K562 (cell line): Measurements from ENCODE around the gene HCST. TPM values are rescaled to one million over a fixed set of nuclear protein-coding genes. Genes with fewer than 3 reads are reported as not detected.

Experiments used
- BHLHE40 ChIP-seq: IDR thresholded peaks from 2 replicates; pipeline ENCODE4 v1.6.1; 2011; ENCODE audit warnings: low read length, improper control_type of control experiment
- CAMTA2 ChIP-seq: fragments of 250-450 bp; sonication (Bioruptor Pico); conservative IDR thresholded peaks from 2 replicates; pipeline ENCODE4 v1.5.1; 2022
- CCAR2 ChIP-seq: fragments of 200-400 bp; formaldehyde crosslinking; IDR thresholded peaks from 2 replicates; pipeline ENCODE4 v1.6.1; 2017; ENCODE audit warnings: mild to moderate bottlenecking, low read depth, low read length
- CREBBP ChIP-seq: IDR thresholded peaks from one replicate; pipeline ENCODE4 v1.6.1; 2012; ENCODE audit warnings: low read depth, mild to moderate bottlenecking, control low read depth, inconsistent platforms, low read length
- DDX20 ChIP-seq: fragments of 450-650 bp; IDR thresholded peaks from 2 replicates; pipeline ENCODE4 v1.6.1; 2016; ENCODE audit warnings: missing genetic modification characterization, low read depth, mild to moderate bottlenecking, missing compliant biosample characterization, moderate library complexity
- EHMT2 ChIP-seq: fragments of 450-650 bp; IDR thresholded peaks from 2 replicates; pipeline ENCODE4 v1.6.1; 2018; ENCODE audit warnings: antibody characterized with exemption
- GTF2F1 ChIP-seq: IDR thresholded peaks from 2 replicates; pipeline ENCODE4 v1.6.1; 2011; ENCODE audit warnings: low read depth, low read length, improper control_type of control experiment
- HMG20B ChIP-seq: fragments of 250-450 bp; sonication (Bioruptor Pico); IDR thresholded peaks from 2 replicates; pipeline ENCODE4 v1.5.0; 2021; ENCODE audit warnings: mild to moderate bottlenecking
- MXI1 ChIP-seq: IDR thresholded peaks from 2 replicates; pipeline ENCODE4 v1.6.1; 2011; ENCODE audit warnings: low read depth, mild to moderate bottlenecking, improper control_type of control experiment, low read length
- NBN ChIP-seq: fragments of 450-650 bp; IDR thresholded peaks from 2 replicates; pipeline ENCODE4 v1.6.1; 2016; ENCODE audit warnings: low read depth, mild to moderate bottlenecking
- NFE2L1 ChIP-seq: fragments of 450-650 bp; IDR thresholded peaks from 2 replicates; pipeline ENCODE4 v1.6.1; 2016; ENCODE audit warnings: missing genetic modification characterization, low read depth, mild to moderate bottlenecking, missing compliant biosample characterization, moderate library complexity, borderline replicate concordance
- POLR2AphosphoS5 ChIP-seq: IDR thresholded peaks from 2 replicates; pipeline ENCODE4 v1.6.1; 2011; ENCODE audit warnings: mild to moderate bottlenecking, low read depth, low read length, moderate library complexity; ENCODE audit not compliant: control insufficient read depth, insufficient read depth
- RB1 ChIP-seq: fragments of 450-650 bp; IDR thresholded peaks from 2 replicates; pipeline ENCODE4 v1.6.1; 2017; ENCODE audit warnings: low read depth, mild to moderate bottlenecking
- TBL1XR1 ChIP-seq, 2 experiments: IDR thresholded peaks; 2 replicates each; pipeline ENCODE4 v1.6.1; 2012; ENCODE audit warnings: improper control_type of control experiment in 2 of 2, low read length in 2 of 2, mild to moderate bottlenecking in 1 of 2
- ZNF23 ChIP-seq: fragments of 250-450 bp; sonication (Bioruptor Pico); IDR thresholded peaks from 2 replicates; pipeline ENCODE4 v1.4.0; 2020; ENCODE audit warnings: mild to moderate bottlenecking
- ZNF431 ChIP-seq: sonication (generic); formaldehyde crosslinking; IDR thresholded peaks from 2 replicates; pipeline ENCODE4 v1.8.0; 2022; ENCODE audit warnings: mild to moderate bottlenecking, missing genetic modification reagents
- ZNF586 ChIP-seq: fragments of 450-650 bp; formaldehyde crosslinking; conservative IDR thresholded peaks from 2 replicates; pipeline ENCODE4 v1.4.0; 2020; ENCODE audit warnings: mild to moderate bottlenecking, moderate library complexity
- ZZZ3 ChIP-seq: fragments of 450-650 bp; IDR thresholded peaks from 2 replicates; pipeline ENCODE4 v1.6.1; 2016; ENCODE audit warnings: antibody characterized with exemption, mild to moderate bottlenecking, moderate library complexity
- polyA plus RNA-seq, 8 experiments: library from polyadenylated mRNA; depleted of rRNA in 4 of 8; stranded (reverse) in 5 of 8; unstranded in 3 of 8; fragments of >200 nt; fragmentation: Nextera tagmentation in 2 of 8; fragmentation: Illumina TruSeq in 1 of 8; extraction: Ambion mirVana in 2 of 8; extraction: Trizol in 1 of 8; gene quantifications; 2 replicates each; pipeline versions ENCODE4 v1.2.1 to v1.2.3, GENCODE V29; 2011 to 2014; ENCODE audit warnings: inconsistent platforms in 1 of 8, missing spikeins in 1 of 8
- total RNA-seq, 7 experiments: library from RNA; depleted of rRNA in 6 of 7; stranded (reverse); fragments of >200 nt in 6 of 7; fragmentation: Illumina TruSeq in 2 of 7; extraction: Trizol in 2 of 7; gene quantifications; 2 replicates each; pipeline versions ENCODE4 v1.2.1 to v1.2.3, GENCODE V29; 2011 to 2021; ENCODE audit warnings: low replicate concordance in 1 of 7
- TF ChIP-seq, protein P1 (sequence below): fragments of 450-650 bp; IDR thresholded peaks from 2 replicates; pipeline ENCODE4 v1.6.1; 2016; ENCODE audit warnings: borderline replicate concordance
- TF ChIP-seq, protein P2 (sequence below): fragments of 450-650 bp; IDR thresholded peaks from 2 replicates; pipeline ENCODE4 v1.6.1; 2016; ENCODE audit warnings: antibody characterized with exemption
- TF ChIP-seq, protein P3 (sequence below): fragments of 450-650 bp; formaldehyde crosslinking; IDR thresholded peaks from 2 replicates; pipeline ENCODE4 v1.4.0; 2020; ENCODE audit warnings: mild to moderate bottlenecking, moderate library complexity

HCST gene
- total and polyA plus RNA-seq, 9 of the 15 experiments (the other 6 are each of a cell fraction or from before 2014, with no cell fraction given) = 0.29 to 1.9 (median 0.95) TPM; not detected in 2

DNA sequence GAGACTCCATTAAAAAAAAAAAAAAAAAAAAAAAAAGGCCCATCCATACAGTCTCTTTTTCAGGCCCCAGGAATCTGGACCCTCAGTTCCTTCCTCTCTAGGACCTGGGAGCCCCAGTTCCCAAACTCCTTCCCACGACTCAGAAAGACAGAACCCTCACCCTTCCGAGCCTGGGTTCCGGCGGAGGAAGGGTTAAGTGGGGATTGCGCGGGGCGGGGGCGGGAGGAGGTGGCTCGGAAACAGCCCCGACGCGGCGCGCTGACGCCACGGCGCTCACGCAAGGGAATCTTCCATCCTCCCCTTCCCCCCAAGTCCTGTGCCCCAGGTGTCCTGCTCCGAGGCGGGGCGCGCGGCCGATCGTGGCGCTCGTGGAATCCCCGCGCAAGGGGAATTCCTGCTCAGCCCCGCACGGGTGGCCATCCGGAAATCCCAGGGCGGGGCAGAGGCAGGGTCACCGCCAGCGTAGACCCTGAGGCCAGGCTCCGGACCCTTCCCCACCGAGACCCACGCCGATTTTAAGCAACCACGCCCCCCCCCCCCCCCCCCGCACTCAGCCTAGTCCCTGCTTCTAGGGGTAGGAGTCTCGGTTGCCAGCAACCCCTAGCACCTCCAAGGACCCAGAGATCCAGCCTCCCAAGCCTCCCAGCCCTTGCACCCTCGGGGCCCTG is 2.6 kb upstream of the HCST start (continued):
- TF ChIP-seq, protein P1, sequence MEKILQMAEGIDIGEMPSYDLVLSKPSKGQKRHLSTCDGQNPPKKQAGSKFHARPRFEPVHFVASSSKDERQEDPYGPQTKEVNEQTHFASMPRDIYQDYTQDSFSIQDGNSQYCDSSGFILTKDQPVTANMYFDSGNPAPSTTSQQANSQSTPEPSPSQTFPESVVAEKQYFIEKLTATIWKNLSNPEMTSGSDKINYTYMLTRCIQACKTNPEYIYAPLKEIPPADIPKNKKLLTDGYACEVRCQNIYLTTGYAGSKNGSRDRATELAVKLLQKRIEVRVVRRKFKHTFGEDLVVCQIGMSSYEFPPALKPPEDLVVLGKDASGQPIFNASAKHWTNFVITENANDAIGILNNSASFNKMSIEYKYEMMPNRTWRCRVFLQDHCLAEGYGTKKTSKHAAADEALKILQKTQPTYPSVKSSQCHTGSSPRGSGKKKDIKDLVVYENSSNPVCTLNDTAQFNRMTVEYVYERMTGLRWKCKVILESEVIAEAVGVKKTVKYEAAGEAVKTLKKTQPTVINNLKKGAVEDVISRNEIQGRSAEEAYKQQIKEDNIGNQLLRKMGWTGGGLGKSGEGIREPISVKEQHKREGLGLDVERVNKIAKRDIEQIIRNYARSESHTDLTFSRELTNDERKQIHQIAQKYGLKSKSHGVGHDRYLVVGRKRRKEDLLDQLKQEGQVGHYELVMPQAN = no peak
- TF ChIP-seq NBN (0 out of 2 replicates have a peak, but pooled peaks have one; percentile 53), GTF2F1 (no peak), CREBBP (no peak), ZZZ3 (no peak), EHMT2 (no peak), ZNF586 (no peak), TBL1XR1 (IDR thresholded peaks at IDR 0.05; ENCODE audit: low read length in 2 of 2) (peak in 1 of 2 experiments; percentile 55; a peak in 1 of 4 replicates), RB1 (peak; percentile 80), DDX20 (tag) (no peak), CCAR2 (no peak), BHLHE40 (peak; percentile 43; the same call in 1 of the 2 replicates), HMG20B (CRISPR knock-in tag) (no peak), CAMTA2 (CRISPR knock-in tag) (no peak), MXI1 (no peak), NFE2L1 (tag) (no peak), POLR2AphosphoS5 (0 out of 2 replicates have a peak, but pooled peaks have one; percentile 17), ZNF23 (CRISPR knock-in tag) (no peak), ZNF431 (no peak)
- TF ChIP-seq, protein P2, sequence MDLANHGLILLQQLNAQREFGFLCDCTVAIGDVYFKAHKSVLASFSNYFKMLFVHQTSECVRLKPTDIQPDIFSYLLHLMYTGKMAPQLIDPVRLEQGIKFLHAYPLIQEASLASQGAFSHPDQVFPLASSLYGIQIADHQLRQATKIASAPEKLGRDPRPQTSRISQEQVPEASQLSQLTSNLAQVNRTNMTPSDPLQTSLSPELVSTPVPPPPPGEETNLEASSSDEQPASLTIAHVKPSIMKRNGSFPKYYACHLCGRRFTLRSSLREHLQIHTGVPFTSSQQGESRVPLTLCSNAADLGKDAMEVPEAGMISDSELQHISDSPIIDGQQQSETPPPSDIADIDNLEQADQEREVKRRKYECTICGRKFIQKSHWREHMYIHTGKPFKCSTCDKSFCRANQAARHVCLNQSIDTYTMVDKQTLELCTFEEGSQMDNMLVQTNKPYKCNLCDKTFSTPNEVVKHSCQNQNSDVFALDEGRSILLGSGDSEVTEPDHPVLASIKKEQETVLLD = peak; percentile 96
- TF ChIP-seq, protein P3, sequence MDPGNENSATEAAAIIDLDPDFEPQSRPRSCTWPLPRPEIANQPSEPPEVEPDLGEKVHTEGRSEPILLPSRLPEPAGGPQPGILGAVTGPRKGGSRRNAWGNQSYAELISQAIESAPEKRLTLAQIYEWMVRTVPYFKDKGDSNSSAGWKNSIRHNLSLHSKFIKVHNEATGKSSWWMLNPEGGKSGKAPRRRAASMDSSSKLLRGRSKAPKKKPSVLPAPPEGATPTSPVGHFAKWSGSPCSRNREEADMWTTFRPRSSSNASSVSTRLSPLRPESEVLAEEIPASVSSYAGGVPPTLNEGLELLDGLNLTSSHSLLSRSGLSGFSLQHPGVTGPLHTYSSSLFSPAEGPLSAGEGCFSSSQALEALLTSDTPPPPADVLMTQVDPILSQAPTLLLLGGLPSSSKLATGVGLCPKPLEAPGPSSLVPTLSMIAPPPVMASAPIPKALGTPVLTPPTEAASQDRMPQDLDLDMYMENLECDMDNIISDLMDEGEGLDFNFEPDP = no peak
